ENCODE results near the gene EML4. TPM values are rescaled to one million over a fixed set of nuclear protein-coding genes. Genes with fewer than 3 reads are reported as not detected.

The EML4 gene
- total and polyA plus RNA-seq, 2 donors (not counting 1 experiment from before 2014, with no cell fraction given), result 49.4 to 134 TPM

DNA sequence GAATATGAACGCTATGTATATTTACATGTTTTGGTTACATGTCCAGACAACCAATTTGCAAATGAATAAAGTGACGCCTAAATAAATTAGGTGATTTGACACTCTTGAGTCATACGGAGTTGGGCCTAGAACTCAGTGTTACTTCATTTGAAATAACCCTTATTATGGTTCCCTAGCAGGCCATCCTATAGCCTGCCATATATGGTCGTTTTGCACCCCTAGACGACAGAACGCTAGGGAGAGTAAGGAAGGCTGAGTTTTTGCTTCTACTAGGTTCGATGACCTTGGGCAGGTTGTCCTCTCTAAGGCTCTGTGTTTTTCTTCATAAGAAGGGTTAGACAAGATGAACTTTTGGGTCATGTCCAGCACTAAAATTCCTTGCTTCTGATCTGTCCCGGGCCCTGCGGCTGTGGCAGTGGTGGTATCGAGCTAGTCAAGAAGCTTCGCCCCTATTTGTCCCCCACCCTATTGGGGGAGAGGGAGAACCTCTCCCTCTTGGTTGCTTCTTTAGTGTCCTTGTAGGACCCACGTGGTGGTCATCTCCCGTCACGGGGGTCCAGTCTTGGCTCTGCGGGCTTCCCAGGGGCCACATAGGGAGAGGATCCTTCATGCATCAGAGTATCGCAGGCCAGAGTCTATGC lies 574 bp upstream of the EML4 start:
- peaks cover 25% of the 10 kb centered on the region for H3K4me1 Mint-ChIP-seq
- H3K4me2 ChIP-seq (replicated peaks; ENCODE audit: low read depth, low read length, poor library complexity, severe bottlenecking), result peak overlapping the region; percentile 71
- H3K79me2 ChIP-seq (ENCODE audit: control insufficient read depth, insufficient read depth, low read length), result peaks cover 52% of the 10 kb centered on the region
- peaks cover 10% of the 10 kb centered on the region for H4K20me1 ChIP-seq (ENCODE audit: control insufficient read depth, insufficient read depth, low read length, poor library complexity, severe bottlenecking)
- H3K9ac ChIP-seq (ENCODE audit: low read length), result no peak overlapping the region
- intact Hi-C loops (cut with micrococcal nuclease), result loop anchor here (1.0 to 2.0 kb wide), 3 partner anchors 35 to 192 kb away; partner anchors contain the start of gene COX7A2L
- ATAC-seq (ENCODE audit: low read depth) (no peak), DNase-seq (no peak)
- H3K27ac Mint-ChIP-seq, result no peak overlapping the region
- WGBS (ENCODE audit: insufficient coverage), result 85% methylated on average over 11 of the region's 16 CpGs
- peaks cover 0 to 5% (median 0%) of the 10 kb centered on the region in 3 donors for H3K9me3 ChIP-seq (ENCODE audit: control extremely low read depth in 1 of 3, control insufficient read depth in 2 of 3, insufficient read depth in 1 of 3, low read length in 2 of 3)
- H3K4me3 Mint-ChIP-seq, result no peak overlapping the region
- H2AFZ ChIP-seq (ENCODE audit: insufficient read depth, low read depth, low read length, poor library complexity, severe bottlenecking), result peak overlapping the region; percentile 73
- no peaks in the 10 kb centered on the region for H3K9me3 Mint-ChIP-seq (ENCODE audit: insufficient read depth)
- TF ChIP-seq EZH2 (IDR thresholded peaks at IDR 0.05; ENCODE audit: borderline replicate concordance, insufficient read depth, low read depth, low read length, poor library complexity, severe bottlenecking), result no peak
- H3K27ac ChIP-seq (ENCODE audit: low read length in 2 of 2), result peak overlapping the region; percentile 66 to 70
- no peaks in the 10 kb centered on the region for H3K27me3 Mint-ChIP-seq
- H3K36me3 ChIP-seq (replicated peaks in 1 of 2; ENCODE audit: control extremely low read depth in 1 of 2, control insufficient read depth in 1 of 2, extremely low read depth in 1 of 2, insufficient read depth in 2 of 2, low read length in 1 of 2), result peaks cover 0 to 4% of the 10 kb centered on the region in 2 experiments
- H3K4me3 ChIP-seq (ENCODE audit: control extremely low read depth in 1 of 5, extremely low read depth in 1 of 5, insufficient read depth in 1 of 5, low read depth in 2 of 5, low read length in 4 of 5), result peak overlapping the region in 2 of 5 experiments; percentile 18 to 27
- no peaks in the 10 kb centered on the region for H3K27me3 ChIP-seq (replicated peaks in 1 of 4; ENCODE audit: control extremely low read depth in 1 of 4, control insufficient read depth in 3 of 4, insufficient read depth in 4 of 4, low read length in 3 of 4)
- peaks cover 34 to 38% of the 10 kb centered on the region in 2 donors for H3K4me1 ChIP-seq (ENCODE audit: control insufficient read depth in 2 of 2, insufficient read depth in 2 of 2, low read length in 2 of 2)
- ChIA-PET CTCF (interaction anchor here (1.3 to 10.1 kb wide), 2 partner anchors 28 to 72 kb away, joined by 3 to 82 read pairs; no protein-coding TSS in a partner anchor), POLR2A (interaction anchor here (0.5 to 2.7 kb wide), 4 partner anchors 36 to 75 kb away, joined by 3 to 11 read pairs (median 3); no protein-coding TSS in a partner anchor)

DNA sequence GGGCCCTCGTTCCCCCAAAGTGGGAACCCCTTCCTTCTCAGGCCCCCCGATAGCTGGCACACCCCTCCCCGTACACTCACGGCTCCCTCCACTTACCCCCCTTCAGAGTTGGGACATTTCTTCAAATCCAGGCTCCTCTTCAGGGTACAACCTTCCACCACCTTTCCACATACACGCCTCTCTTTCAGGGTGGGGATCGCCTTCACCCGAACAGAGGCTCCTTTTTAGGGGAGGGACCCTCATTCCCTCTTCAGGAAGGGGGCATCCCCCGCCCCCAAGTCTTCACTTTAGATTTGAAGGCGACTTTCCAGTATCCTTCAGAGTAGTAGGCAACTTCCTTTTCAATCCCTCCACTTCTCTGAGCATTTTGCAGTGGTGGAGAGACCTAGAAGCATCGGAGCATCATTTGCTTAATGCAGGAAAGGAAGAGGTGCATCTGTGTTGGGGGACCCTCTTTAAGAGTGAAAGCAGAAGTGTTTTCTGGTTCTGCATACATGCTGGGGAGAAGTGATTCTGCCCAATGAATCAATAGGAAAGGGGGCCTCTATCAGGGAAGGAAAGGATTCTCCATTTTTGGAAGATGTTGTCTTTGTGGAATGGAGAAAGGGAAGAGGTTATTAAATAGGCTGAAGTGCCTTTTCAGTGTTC lies 845 bp downstream of the EML4 start:
- peaks cover 38 to 47% of the 10 kb centered on the region in 2 donors for H3K4me1 ChIP-seq (ENCODE audit: control insufficient read depth in 2 of 2, insufficient read depth in 2 of 2, low read length in 2 of 2)
- Mint-ChIP-seq H3K4me3 (no peak overlapping the region), H3K27me3 (no peaks in the 10 kb centered on the region), H3K9me3 (ENCODE audit: insufficient read depth) (no peaks in the 10 kb centered on the region), H3K27ac (no peak overlapping the region), H3K4me1 (peaks cover 31% of the 10 kb centered on the region)
- peaks cover 14% of the 10 kb centered on the region for H4K20me1 ChIP-seq (ENCODE audit: control insufficient read depth, insufficient read depth, low read length, poor library complexity, severe bottlenecking)
- peak overlapping the region; percentile 90 for H3K4me2 ChIP-seq (replicated peaks; ENCODE audit: low read depth, low read length, poor library complexity, severe bottlenecking)
- peak; percentile 31 for ATAC-seq (ENCODE audit: low read depth)
- 0% methylated on average over 4 of the region's 10 CpGs for WGBS (ENCODE audit: insufficient coverage)
- peak overlapping the region; percentile 58 for H2AFZ ChIP-seq (ENCODE audit: insufficient read depth, low read depth, low read length, poor library complexity, severe bottlenecking)
- peak; percentile 75 for DNase-seq
- peaks cover 0 to 5% (median 0%) of the 10 kb centered on the region in 3 donors for H3K9me3 ChIP-seq (ENCODE audit: control extremely low read depth in 1 of 3, control insufficient read depth in 2 of 3, insufficient read depth in 1 of 3, low read length in 2 of 3)
- peak overlapping the region; percentile 92 for H3K9ac ChIP-seq (ENCODE audit: low read length)
- peaks cover 0 to 6% of the 10 kb centered on the region in 2 experiments for H3K36me3 ChIP-seq (replicated peaks in 1 of 2; ENCODE audit: control extremely low read depth in 1 of 2, control insufficient read depth in 1 of 2, extremely low read depth in 1 of 2, insufficient read depth in 2 of 2, low read length in 1 of 2)
- peak overlapping the region; percentile 77 to 98 (median 88) for H3K4me3 ChIP-seq (ENCODE audit: control extremely low read depth in 1 of 5, extremely low read depth in 1 of 5, insufficient read depth in 1 of 5, low read depth in 2 of 5, low read length in 4 of 5)
- peaks cover 54% of the 10 kb centered on the region for H3K79me2 ChIP-seq (ENCODE audit: control insufficient read depth, insufficient read depth, low read length)
- TF ChIP-seq, protein P1, sequence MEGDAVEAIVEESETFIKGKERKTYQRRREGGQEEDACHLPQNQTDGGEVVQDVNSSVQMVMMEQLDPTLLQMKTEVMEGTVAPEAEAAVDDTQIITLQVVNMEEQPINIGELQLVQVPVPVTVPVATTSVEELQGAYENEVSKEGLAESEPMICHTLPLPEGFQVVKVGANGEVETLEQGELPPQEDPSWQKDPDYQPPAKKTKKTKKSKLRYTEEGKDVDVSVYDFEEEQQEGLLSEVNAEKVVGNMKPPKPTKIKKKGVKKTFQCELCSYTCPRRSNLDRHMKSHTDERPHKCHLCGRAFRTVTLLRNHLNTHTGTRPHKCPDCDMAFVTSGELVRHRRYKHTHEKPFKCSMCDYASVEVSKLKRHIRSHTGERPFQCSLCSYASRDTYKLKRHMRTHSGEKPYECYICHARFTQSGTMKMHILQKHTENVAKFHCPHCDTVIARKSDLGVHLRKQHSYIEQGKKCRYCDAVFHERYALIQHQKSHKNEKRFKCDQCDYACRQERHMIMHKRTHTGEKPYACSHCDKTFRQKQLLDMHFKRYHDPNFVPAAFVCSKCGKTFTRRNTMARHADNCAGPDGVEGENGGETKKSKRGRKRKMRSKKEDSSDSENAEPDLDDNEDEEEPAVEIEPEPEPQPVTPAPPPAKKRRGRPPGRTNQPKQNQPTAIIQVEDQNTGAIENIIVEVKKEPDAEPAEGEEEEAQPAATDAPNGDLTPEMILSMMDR (IDR thresholded peaks at IDR 0.05), result no peak
- no peak for TF ChIP-seq EZH2 (IDR thresholded peaks at IDR 0.05; ENCODE audit: borderline replicate concordance, insufficient read depth, low read depth, low read length, poor library complexity, severe bottlenecking)
- peak overlapping the region; percentile 88 to 91 for H3K27ac ChIP-seq (ENCODE audit: low read length in 2 of 2)
- ChIA-PET CTCF (interaction anchor here (0.6 to 10.1 kb wide), 6 partner anchors 13 to 74 kb away, joined by 3 to 82 read pairs (median 4); no protein-coding TSS in a partner anchor), POLR2A (interaction anchor here (1.0 to 2.7 kb wide), 2 partner anchors 37 to 64 kb away, joined by 3 to 11 read pairs; no protein-coding TSS in a partner anchor)
- H3K27me3 ChIP-seq (replicated peaks in 1 of 4; ENCODE audit: control extremely low read depth in 1 of 4, control insufficient read depth in 3 of 4, insufficient read depth in 4 of 4, low read length in 3 of 4), result no peaks in the 10 kb centered on the region
- intact Hi-C loops (cut with micrococcal nuclease), result loop anchor here (1.0 to 2.0 kb wide), 6 partner anchors 26 to 191 kb away; partner anchors contain the start of gene COX7A2L
